HG03571 (cell line): ENCODE results near the gene FARP1.

ENCODE experiments used
- ATAC-seq: cut with Tn5 transposase; IDR thresholded peaks from one replicate; pipeline ENCODE4 v1.9.1; 2021; ENCODE audit not compliant: unreplicated experiment

The FARP1 gene

GRCh38 chr13:98198683-98199082, 55.8 kb downstream of the FARP1 start:
- no peak for ATAC-seq

GRCh38 chr13:98199480-98199879, 56.6 kb downstream of the FARP1 start:
- ATAC-seq = no peak

GRCh38 chr13:98200211-98200878, 57.5 kb downstream of the FARP1 start:
- ATAC-seq = no peak

- no peak for ATAC-seq
Measured at GRCh38 chr13:98201189-98201588, 58.3 kb downstream of the FARP1 start.

- ATAC-seq = no peak
Measured at GRCh38 chr13:98201984-98202383, 59.1 kb downstream of the FARP1 start.

- ATAC-seq = no peak
Measured at GRCh38 chr13:98203646-98204326, 60.9 kb downstream of the FARP1 start.

- no peak for ATAC-seq
Measured at GRCh38 chr13:98204546-98204945, 61.7 kb downstream of the FARP1 start.

- no peak for ATAC-seq
Measured at GRCh38 chr13:98206946-98207345, 64.1 kb downstream of the FARP1 start.

GRCh38 chr13:98207416-98207815, 64.5 kb downstream of the FARP1 start:
- no peak for ATAC-seq

- ATAC-seq = no peak
Measured at GRCh38 chr13:98208606-98209005, 65.7 kb downstream of the FARP1 start.

- ATAC-seq = no peak
Measured at GRCh38 chr13:98212763-98213162, 69.9 kb downstream of the FARP1 start.

- ATAC-seq = no peak
Measured at GRCh38 chr13:98213354-98213753, 70.5 kb downstream of the FARP1 start.

- no peak for ATAC-seq
Measured at GRCh38 chr13:98214008-98214643, 71.2 kb downstream of the FARP1 start.

- no peak for ATAC-seq
Measured at GRCh38 chr13:98214707-98215106, 71.8 kb downstream of the FARP1 start.

GRCh38 chr13:98215508-98215907, 72.6 kb downstream of the FARP1 start:
- ATAC-seq = no peak

- no peak for ATAC-seq
Measured at GRCh38 chr13:98216135-98216565, 73.3 kb downstream of the FARP1 start.

GRCh38 chr13:98216711-98217285, 73.9 kb downstream of the FARP1 start:
- ATAC-seq = no peak

GRCh38 chr13:98217597-98217996, 74.7 kb downstream of the FARP1 start:
- ATAC-seq = no peak

- ATAC-seq = no peak
Measured at GRCh38 chr13:98219685-98220084, 76.8 kb downstream of the FARP1 start.

- no peak for ATAC-seq
Measured at GRCh38 chr13:98220271-98220791, 77.4 kb downstream of the FARP1 start.

- no peak for ATAC-seq
Measured at GRCh38 chr13:98221234-98221633, 78.3 kb downstream of the FARP1 start.
